HAP-1 (cell line): ENCODE results near the gene TREML4.

ENCODE experiments used
- DNase-seq, 2 experiments: peaks; one replicate each; pipeline ENCODE4 v3.0.0-alpha.2; 2016 to 2020; ENCODE audit warnings: low spot score in 2 of 2
- H3K27me3 ChIP-seq: fragments of 250-450 bp; sonication (Bioruptor Pico); 2 replicates; pipeline ENCODE4 v1.5.1; 2020; ENCODE audit warnings: low read depth, mild to moderate bottlenecking, moderate library complexity
- H3K36me3 ChIP-seq: fragments of 250-450 bp; sonication (Bioruptor Pico); replicated peaks from 2 replicates; pipeline ENCODE4 v1.5.1; 2020; ENCODE audit warnings: mild to moderate bottlenecking
- H3K4me1 ChIP-seq: fragments of 250-450 bp; sonication (Bioruptor Pico); 2 replicates; pipeline ENCODE4 v1.5.1; 2020; ENCODE audit warnings: mild to moderate bottlenecking
- H3K4me3 ChIP-seq: fragments of 250-450 bp; sonication (Bioruptor Pico); 2 replicates; pipeline ENCODE4 v1.5.1; 2020; ENCODE audit warnings: mild to moderate bottlenecking, moderate library complexity
- H3K9me3 ChIP-seq: fragments of 250-450 bp; sonication (Bioruptor Pico); 2 replicates; pipeline ENCODE4 v1.5.1; 2020; ENCODE audit warnings: mild to moderate bottlenecking, moderate library complexity
- in situ Hi-C: fragments of 300-500 bp; cut with MboI; formaldehyde crosslinking; loops from 3 replicates; pipeline ENCODE4 v1.14.3; 2020; ENCODE audit warnings: low sequenced_read_pairs, inconsistent platforms, mixed read lengths

TREML4 gene

DNA sequence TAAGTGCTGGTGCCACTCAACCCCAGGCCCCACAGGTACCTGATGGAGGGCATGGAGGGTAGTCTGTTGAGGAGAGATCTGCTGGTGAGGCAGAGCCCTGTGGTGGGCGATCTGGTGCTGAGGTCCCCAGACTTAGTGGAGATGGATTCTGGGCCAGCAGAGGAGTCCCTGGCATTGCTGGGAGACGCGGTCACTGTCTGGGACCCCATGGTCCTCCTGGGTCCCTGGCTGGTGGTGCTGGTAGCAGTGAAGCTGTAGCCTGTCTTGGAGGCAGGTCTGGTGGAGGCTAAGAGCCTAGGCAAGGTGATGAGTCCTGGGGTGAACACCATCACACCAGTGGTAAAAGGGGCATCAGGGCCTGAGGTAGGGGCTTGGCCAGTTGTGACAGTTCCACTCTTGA is 33.8 kb upstream of the TREML4 start:
- H3K36me3 ChIP-seq = no peaks in the 10 kb centered on the region
- peaks cover 3% of the 10 kb centered on the region; the same call in 1 of the 2 replicates for H3K27me3 ChIP-seq
- in situ Hi-C loops = no loop called here
- DNase-seq = no peak
- no peaks in the 10 kb centered on the region for H3K4me1 ChIP-seq
- H3K4me3 ChIP-seq = no peak overlapping the region
- 0 out of 2 replicates have a peak, but pooled peaks cover 2% of the 10 kb centered on the region for H3K9me3 ChIP-seq

DNA sequence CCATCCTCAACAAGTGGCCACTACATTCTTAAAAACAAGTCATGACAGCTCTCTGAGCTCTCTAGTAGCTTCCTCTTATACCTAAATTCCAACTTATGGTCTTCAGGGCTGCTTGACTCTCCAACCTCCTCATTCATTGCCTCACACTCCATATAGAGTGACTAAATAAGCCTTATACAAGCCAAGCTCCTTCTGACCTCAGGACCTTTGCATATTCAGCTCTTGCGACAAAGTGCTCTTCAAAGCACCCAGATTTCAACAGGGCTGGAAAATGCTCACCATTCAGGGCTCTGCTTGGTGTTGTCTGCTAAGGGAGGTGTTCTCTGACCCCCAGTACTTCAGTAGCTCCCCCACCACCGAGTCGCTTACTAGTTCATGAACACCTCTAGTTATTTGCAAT is 30.9 kb upstream of the TREML4 start:
- in situ Hi-C loops = no loop called here

DNA sequence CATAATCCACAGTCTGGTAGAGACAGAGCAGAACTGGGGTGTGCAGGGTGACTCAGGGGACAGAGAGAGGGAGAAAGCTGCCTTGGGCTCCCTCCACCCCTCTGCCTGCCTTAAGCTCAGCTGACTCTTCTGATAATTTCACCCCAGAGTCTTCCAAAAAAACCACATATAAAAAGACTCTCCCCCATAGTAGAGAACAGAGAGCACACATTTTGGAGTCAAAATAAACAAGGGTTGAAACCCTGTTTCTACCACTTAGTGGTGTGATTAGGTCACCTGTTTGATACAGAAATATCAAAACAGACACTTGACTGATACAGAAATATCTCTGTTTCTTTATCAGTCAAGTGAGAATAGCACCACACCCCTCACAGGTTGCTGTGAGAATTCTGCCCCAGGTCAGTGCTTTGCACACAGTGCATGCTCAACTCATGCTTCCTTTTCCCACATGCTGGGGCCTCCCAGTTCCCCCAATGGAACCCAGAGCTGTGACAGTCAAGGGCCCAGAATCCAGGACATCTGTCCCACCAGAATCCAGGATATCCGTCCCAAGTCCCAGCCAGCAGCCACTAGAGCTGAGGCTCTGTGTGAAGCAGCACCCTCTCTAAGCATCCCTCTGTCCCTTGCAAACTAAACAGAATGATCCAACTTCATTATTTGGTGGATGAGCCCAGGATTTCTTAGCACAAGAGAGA is 28.4 kb upstream of the TREML4 start:
- Histone ChIP-seq H3K9me3 (no peaks in the 10 kb centered on the region), H3K4me1 (no peaks in the 10 kb centered on the region), H3K27me3 (peaks cover 3% of the 10 kb centered on the region; the same call in 1 of the 2 replicates), H3K4me3 (no peak overlapping the region), H3K36me3 (no peaks in the 10 kb centered on the region)
- in situ Hi-C loops = no loop called here
- DNase-seq = no peak

More for the DNA sequence above, 30.9 kb upstream of the TREML4 start:
- Histone ChIP-seq H3K27me3 (peaks cover 3% of the 10 kb centered on the region; the same call in 1 of the 2 replicates), H3K9me3 (no peaks in the 10 kb centered on the region), H3K4me1 (no peaks in the 10 kb centered on the region), H3K4me3 (no peak overlapping the region), H3K36me3 (no peaks in the 10 kb centered on the region)
- DNase-seq = no peak

DNA sequence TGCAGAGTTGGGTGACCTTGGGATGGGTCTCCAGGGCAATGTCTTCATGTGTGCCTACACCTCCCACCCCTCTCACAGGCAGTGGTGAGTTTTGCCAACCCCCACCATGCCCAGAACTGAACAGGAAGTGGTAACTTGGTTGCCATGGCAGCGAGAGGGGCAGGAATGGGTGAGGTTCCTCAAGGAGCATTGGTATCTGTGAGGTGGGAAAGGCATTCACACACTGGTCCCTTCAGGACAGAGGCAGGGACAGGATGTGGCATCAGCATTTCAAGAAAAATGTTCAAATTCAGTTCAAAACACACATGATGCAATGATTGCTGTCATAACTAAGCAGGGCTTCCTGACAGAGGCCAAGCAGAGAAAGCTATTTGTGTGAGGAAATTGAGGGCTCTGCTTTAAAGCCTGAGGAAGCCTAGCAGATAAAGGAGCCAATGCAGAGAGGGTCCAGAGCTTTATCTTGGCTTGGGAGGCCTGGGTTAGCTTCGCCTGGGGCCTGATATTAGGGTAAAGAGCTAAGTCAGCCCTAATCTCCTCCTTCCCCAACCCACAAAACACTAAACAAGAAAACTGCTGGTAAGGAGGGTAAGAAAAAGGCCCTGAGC is 27.8 kb upstream of the TREML4 start:
- no peak for DNase-seq
- in situ Hi-C loops = no loop called here
- Histone ChIP-seq H3K9me3 (no peaks in the 10 kb centered on the region), H3K36me3 (no peaks in the 10 kb centered on the region), H3K4me3 (no peak overlapping the region), H3K4me1 (no peaks in the 10 kb centered on the region), H3K27me3 (peaks cover 6% of the 10 kb centered on the region; the same call in 1 of the 2 replicates)

DNA sequence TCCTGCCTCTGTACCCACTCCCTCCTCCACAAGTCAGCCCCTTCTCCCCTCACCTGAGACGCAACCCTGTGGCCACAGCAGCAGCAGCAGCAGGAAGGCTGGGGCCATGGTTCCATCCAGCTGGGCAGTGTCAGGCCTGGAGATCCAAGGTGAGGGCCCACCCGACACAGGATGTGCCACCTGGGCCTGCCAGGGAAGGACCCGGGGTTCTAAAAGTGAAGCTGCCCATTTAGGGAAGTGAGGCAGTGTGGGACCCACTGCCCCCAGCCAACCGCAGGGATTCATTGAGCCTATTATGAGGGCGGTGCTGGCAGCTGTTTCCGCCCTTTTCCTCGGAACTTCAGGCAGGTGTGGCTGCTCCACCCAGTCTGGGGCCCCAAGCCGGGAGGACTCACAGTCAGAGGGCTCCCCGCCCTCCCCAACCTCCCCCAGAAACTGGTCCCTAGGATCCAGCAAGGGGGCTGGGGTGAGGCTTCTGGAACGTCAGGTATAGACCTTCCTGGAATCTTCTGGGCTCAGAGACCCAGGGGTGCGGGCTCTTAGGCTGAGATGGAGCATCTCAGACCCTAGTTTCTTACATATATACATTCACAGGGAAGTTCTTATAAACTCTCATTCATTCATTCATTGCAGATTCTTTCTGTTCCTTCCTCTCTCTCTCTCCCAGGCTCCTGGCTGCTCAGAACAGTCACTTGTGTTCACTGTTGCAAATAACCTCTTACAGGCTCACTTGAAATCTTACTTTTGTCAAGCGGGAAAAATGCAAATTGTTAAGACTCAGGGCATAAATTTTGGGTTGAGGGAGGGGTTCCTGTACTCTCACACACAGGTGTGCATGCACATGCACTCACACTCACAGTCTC is 27.0 kb upstream of the TREML4 start, which contains the start of gene TREML2:
TREML2 (minus strand) TSS at position 249 of the 863 bp plus-strand sequence; CDS start at position 108, 141 bp downstream.
- in situ Hi-C loops = no loop called here
- no peaks in the 10 kb centered on the region for H3K36me3 ChIP-seq
- peaks cover 6% of the 10 kb centered on the region; the same call in 1 of the 2 replicates for H3K27me3 ChIP-seq
- H3K4me1 ChIP-seq = no peaks in the 10 kb centered on the region
- H3K9me3 ChIP-seq = no peaks in the 10 kb centered on the region
- DNase-seq = no peak
- no peak within 1 kb of the TSS for H3K4me3 ChIP-seq

DNA sequence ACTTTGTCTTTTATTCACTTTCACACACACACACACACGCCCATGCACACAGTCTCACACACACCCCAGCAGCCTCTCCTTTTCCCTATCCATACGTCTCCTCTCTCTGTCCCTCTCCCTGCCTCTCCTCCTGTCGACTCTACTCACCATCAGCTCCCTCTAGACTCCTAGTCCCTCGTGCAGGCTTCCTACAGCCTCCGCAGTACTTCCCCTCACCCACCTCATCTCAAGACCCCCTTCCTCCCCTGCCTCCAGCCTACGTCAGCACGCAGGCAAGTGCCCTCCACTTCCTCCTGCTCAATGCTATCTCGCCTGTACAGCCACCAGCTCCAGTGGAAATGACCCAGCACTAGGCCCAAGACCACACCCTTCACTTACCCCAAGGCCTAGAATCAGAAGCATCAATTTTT is 26.4 kb upstream of the TREML4 start:
- H3K9me3 ChIP-seq = no peaks in the 10 kb centered on the region
- no peak overlapping the region for H3K4me3 ChIP-seq
- in situ Hi-C loops = no loop called here
- peaks cover 2% of the 10 kb centered on the region; the same call in 1 of the 2 replicates for H3K27me3 ChIP-seq
- no peaks in the 10 kb centered on the region for H3K36me3 ChIP-seq
- H3K4me1 ChIP-seq = no peaks in the 10 kb centered on the region
- DNase-seq = no peak

DNA sequence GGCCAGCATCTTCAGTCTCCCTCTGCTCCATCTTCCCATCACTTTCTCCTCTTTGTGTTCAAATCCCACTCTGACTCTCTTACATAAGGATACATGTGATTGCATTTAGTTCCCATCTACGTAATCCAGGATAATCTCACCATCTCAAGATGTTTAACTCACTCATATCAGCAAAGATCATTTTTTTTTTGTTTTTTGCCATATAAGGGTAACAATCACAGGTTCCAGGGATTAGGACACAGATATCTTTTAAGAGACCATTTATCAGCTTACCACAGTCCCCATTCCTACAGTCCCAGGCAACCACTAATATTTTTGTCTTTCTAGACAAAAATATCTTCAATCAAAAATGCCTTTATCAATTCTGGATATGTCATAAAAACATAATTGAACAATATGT is 24.0 kb upstream of the TREML4 start:
- in situ Hi-C loops = no loop called here
- Histone ChIP-seq H3K36me3 (no peaks in the 10 kb centered on the region), H3K9me3 (no peaks in the 10 kb centered on the region), H3K4me3 (no peak overlapping the region), H3K27me3 (peaks cover 2% of the 10 kb centered on the region; the same call in 1 of the 2 replicates), H3K4me1 (no peaks in the 10 kb centered on the region)
- no peak for DNase-seq

DNA sequence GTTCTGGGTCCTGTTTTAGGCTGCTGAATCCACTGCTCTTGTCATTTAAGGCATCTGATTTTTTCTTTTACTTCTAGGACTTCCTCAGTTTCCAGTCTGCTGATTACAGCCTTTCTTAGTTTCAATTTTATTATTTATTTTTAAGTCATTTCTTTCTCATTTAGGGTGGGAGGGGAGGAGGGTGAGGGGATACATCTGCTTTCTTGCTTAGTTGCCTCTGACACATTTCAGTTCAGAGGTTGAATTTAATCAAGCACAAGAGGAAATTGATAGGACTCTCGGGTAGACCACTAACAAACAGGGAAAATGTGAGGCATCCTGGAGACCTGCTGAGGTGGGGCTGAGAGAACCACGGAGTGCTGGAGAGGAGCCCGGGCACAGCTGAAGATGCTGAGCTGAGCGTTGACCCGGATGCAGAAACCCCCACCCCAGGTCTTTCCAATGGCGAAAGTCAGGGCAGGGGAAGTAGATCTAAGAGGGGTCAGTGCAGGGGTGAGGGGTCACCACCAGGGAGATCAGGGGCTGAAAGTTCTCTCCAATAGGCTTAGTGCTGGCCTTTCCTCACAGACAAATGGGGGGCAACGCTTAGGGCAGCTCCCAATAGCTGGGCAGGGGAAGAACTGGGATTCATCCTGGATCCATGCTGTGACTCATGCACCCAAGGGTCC is 19.6 kb upstream of the TREML4 start:
- Histone ChIP-seq H3K9me3 (no peaks in the 10 kb centered on the region), H3K27me3 (peaks cover 2% of the 10 kb centered on the region; the same call in 1 of the 2 replicates), H3K36me3 (no peaks in the 10 kb centered on the region), H3K4me1 (no peaks in the 10 kb centered on the region), H3K4me3 (no peak overlapping the region)
- no peak for DNase-seq
- in situ Hi-C loops = no loop called here

DNA sequence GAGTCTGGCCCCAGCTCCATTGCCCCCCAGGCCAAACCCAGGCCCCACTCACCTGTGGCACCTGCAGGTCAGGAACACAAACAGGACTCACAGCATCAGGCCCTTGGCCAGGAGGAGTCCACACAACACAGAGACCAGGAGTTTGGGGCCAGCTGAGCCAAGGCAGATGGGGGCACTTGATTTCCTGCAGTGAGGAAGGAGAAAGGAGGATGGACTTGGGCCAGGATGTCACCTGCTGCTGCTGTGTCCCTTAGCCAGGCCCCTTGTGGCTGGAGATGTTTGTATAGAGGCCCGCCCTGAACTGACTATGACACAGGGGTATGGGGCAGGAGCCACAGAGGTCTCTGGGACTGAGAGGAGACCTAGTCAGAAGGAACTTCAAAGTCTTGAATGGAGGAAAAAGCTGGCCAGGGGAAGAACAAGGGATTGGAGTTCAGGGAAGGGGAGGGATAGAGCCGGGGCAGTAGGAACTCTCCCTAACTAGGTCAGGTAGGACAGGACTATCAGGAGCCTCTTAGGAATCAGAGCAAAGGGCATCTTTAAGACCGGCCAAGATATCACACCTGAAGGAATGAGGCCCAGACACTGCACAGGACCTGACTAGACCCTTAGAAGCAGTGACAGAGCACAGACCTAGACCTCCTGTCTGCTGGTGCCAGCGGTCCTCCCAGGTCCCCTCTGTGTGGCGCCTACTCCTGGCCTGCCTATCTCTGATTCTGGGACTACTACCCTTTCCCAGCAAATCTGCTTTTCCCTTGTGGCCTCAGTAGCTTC is 18.4 kb upstream of the TREML4 start:
- peaks cover 2% of the 10 kb centered on the region; the same call in 1 of the 2 replicates for H3K27me3 ChIP-seq
- H3K36me3 ChIP-seq = no peaks in the 10 kb centered on the region
- H3K4me3 ChIP-seq = no peak overlapping the region
- H3K9me3 ChIP-seq = no peaks in the 10 kb centered on the region
- in situ Hi-C loops = no loop called here
- no peak for DNase-seq
- H3K4me1 ChIP-seq = no peaks in the 10 kb centered on the region

DNA sequence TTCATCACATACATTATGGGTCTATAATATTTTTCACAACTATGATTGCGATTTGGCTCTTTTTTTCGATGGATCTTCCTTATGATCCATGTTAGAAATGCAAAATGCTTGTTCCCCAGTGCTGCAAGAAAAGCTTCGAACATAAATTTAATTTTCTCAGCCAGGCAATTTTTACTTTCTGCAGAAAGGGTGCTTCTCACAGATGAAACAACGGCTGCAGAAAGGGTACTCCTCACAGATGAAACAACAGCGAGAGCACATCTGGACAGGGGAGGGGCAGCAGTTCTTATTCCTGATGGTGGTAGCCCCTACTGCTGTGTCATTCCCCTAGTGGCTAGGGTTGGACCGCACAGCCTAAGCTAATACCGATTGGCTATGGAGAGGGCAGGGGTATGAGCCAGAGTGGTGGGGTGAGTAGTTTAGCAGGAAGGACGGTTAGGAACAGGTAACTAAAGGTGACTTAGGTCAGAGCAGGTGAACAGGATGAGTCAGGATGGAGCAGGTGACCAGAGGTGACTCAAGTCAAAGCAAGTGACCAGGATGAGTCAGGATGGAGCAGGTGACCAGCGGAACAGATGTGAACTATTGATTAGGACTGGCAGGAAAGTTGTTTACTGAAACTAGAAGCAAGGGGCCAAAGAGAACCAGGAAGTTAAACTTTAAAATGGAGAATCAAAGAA is 13.4 kb upstream of the TREML4 start:
- Histone ChIP-seq H3K36me3 (no peaks in the 10 kb centered on the region), H3K4me3 (no peak overlapping the region), H3K4me1 (no peaks in the 10 kb centered on the region), H3K9me3 (no peaks in the 10 kb centered on the region), H3K27me3 (no peaks in the 10 kb centered on the region)
- in situ Hi-C loops = no loop called here
- no peak for DNase-seq

DNA sequence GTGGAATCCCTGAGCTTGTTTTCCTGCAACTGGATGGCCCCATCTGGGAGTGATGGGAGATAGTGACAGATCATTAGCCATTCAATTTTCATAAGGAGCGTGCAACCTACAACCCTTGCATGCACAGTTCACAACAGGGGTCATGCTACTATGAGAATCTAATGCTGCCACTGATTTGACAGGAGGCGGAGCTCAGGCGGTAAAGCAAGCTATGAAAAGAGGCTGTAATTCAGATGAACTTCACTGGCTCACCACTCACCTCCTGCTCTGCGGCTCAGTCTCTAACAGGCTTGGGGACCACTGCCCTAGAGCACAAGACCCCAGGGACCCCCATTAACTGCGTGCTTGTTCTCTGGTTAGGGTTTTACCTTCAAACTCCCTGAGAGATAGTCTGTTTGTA is 12.4 kb upstream of the TREML4 start:
- Histone ChIP-seq H3K9me3 (no peaks in the 10 kb centered on the region), H3K4me3 (no peak overlapping the region), H3K36me3 (no peaks in the 10 kb centered on the region), H3K27me3 (no peaks in the 10 kb centered on the region), H3K4me1 (no peaks in the 10 kb centered on the region)
- DNase-seq = no peak
- in situ Hi-C loops = no loop called here

DNA sequence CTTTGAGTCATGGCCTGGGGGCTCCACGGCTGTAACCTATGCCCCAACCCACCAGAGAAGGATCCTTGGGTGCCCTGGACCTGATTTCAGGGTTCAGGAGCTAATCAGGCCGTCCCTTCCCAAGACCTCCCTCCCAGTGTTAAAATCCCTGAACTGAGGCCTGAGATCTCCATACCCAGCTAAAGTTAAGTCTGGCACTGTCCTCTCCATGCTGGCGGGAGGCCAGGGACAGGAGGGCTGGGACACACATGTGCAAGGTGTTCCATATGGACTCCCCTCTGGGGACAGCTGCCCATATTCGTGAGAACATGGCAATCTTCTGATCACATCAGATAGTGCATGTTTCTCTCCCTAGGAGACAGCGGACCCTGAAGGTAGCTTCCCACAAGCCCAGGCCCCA is 11.5 kb upstream of the TREML4 start:
- in situ Hi-C loops = no loop called here
- H3K9me3 ChIP-seq = no peaks in the 10 kb centered on the region
- DNase-seq = no peak
- no peaks in the 10 kb centered on the region for H3K4me1 ChIP-seq
- H3K36me3 ChIP-seq = no peaks in the 10 kb centered on the region
- H3K27me3 ChIP-seq = no peaks in the 10 kb centered on the region
- no peak overlapping the region for H3K4me3 ChIP-seq
